GM23338 (cell line): ENCODE measurements around the gene SLC12A5. TPM values are rescaled to one million over a fixed set of nuclear protein-coding genes. Genes with fewer than 3 reads are reported as not detected.

Experiments used
- ATAC-seq: fragments of 200-7000 bp; cut with Tn5 transposase; 3 replicates; pipeline ENCODE4 v1.9.1; 2020
- DNase-seq: peaks from one replicate; pipeline ENCODE4 v3.0.0-alpha.2; 2015; ENCODE audit warnings: low spot score
- H2AFZ ChIP-seq: fragments of 200-600 bp; sonication (generic); 2 replicates; pipeline ENCODE4 v1.8.0; 2016; ENCODE audit warnings: antibody characterized with exemption, mild to moderate bottlenecking, moderate library complexity
- H3F3A ChIP-seq: fragments of 200-600 bp; sonication (generic); replicated peaks from 2 replicates; pipeline ENCODE4 v1.8.0; 2017; ENCODE audit warnings: antibody characterized with exemption, mixed run types, low read depth
- H3K27ac ChIP-seq: fragments of 200-600 bp; sonication (generic); 2 replicates; pipeline ENCODE4 v1.6.1; 2016; ENCODE audit warnings: low read depth
- H3K27me3 ChIP-seq: fragments of 200-600 bp; sonication (generic); 2 replicates; pipeline ENCODE4 v1.8.0; 2016; ENCODE audit warnings: mild to moderate bottlenecking, mixed run types, moderate library complexity; ENCODE audit not compliant: insufficient read depth
- H3K36me3 ChIP-seq: fragments of 200-600 bp; sonication (generic); 2 replicates; pipeline ENCODE4 v1.8.0; 2016; ENCODE audit warnings: mild to moderate bottlenecking; ENCODE audit not compliant: insufficient read depth
- H3K4me1 ChIP-seq: fragments of 200-600 bp; sonication (generic); 2 replicates; pipeline ENCODE4 v1.8.0; 2016; ENCODE audit warnings: mild to moderate bottlenecking, moderate library complexity; ENCODE audit not compliant: insufficient read depth
- H3K4me2 ChIP-seq: fragments of 200-600 bp; sonication (generic); 2 replicates; pipeline ENCODE4 v1.7.1; 2017; ENCODE audit warnings: mixed run types
- H3K4me3 ChIP-seq: fragments of 200-600 bp; sonication (generic); 2 replicates; pipeline ENCODE4 v1.6.1; 2016; ENCODE audit warnings: mixed run types
- H3K79me2 ChIP-seq: fragments of 200-600 bp; sonication (generic); replicated peaks from 2 replicates; pipeline ENCODE4 v1.8.0; 2017; ENCODE audit warnings: mild to moderate bottlenecking; ENCODE audit not compliant: insufficient read depth
- H3K9me2 ChIP-seq: fragments of 200-600 bp; sonication (generic); 2 replicates; pipeline ENCODE4 v1.8.0; 2017; ENCODE audit not compliant: insufficient read depth
- H4K20me1 ChIP-seq: fragments of 200-600 bp; sonication (generic); replicated peaks from 2 replicates; pipeline ENCODE4 v1.8.0; 2017; ENCODE audit warnings: mild to moderate bottlenecking; ENCODE audit not compliant: insufficient read depth
- H3K27ac Mint-ChIP-seq: 2 replicates; pipeline ENCODE4 v1.8.0; 2020; ENCODE audit warnings: inconsistent platforms, mild to moderate bottlenecking, moderate library complexity, mixed read lengths
- H3K27me3 Mint-ChIP-seq: 3 replicates; pipeline ENCODE4 v1.8.0; 2022; ENCODE audit warnings: low read depth, mild to moderate bottlenecking, moderate library complexity, mixed read lengths, inconsistent platforms; ENCODE audit not compliant: insufficient read depth, poor library complexity
- H3K36me3 Mint-ChIP-seq: 3 replicates; pipeline ENCODE4 v1.8.0; 2021; ENCODE audit warnings: low read depth, mild to moderate bottlenecking, inconsistent platforms, moderate library complexity, mixed read lengths
- H3K4me1 Mint-ChIP-seq: 3 replicates; pipeline ENCODE4 v1.8.0; 2020; ENCODE audit warnings: mild to moderate bottlenecking, inconsistent platforms, mixed read lengths
- H3K4me3 Mint-ChIP-seq: 3 replicates; pipeline ENCODE4 v1.8.0; 2021; ENCODE audit warnings: moderate library complexity, mild to moderate bottlenecking, inconsistent platforms, mixed read lengths
- H3K9me3 Mint-ChIP-seq: 3 replicates; pipeline ENCODE4 v1.8.0; 2020; ENCODE audit warnings: moderate library complexity, mild to moderate bottlenecking, inconsistent platforms, mixed read lengths
- CREB1 ChIP-seq: fragments of 250-450 bp; sonication (Bioruptor Pico); IDR thresholded peaks from 2 replicates; pipeline ENCODE4 v1.5.0; 2020; ENCODE audit warnings: low read depth, mild to moderate bottlenecking, moderate library complexity
- CTCF ChIP-seq, 2 experiments: fragments of 200-600 bp in 1 of 2; sonication (generic) in 1 of 2; conservative IDR thresholded peaks; 2 replicates each; pipeline versions ENCODE4 v1.5.1 to v1.6.1; 2016 to 2017; ENCODE audit warnings: antibody characterized with exemption in 2 of 2, low read depth in 2 of 2, mild to moderate bottlenecking in 2 of 2, moderate library complexity in 1 of 2
- EZH2phosphoT487 ChIP-seq: fragments of 200-600 bp; sonication (generic); IDR thresholded peaks from one replicate; pipeline ENCODE4 v1.8.1; 2018; ENCODE audit warnings: antibody characterized with exemption; ENCODE audit not compliant: unreplicated experiment
- JUNB ChIP-seq: IDR thresholded peaks from one replicate; pipeline ENCODE4 v1.6.1; 2016; ENCODE audit warnings: antibody characterized with exemption; ENCODE audit not compliant: unreplicated experiment
- NANOG ChIP-seq: IDR thresholded peaks from 2 replicates; pipeline ENCODE4 v1.6.1; 2016; ENCODE audit warnings: antibody characterized with exemption, borderline replicate concordance
- POLR2AphosphoS5 ChIP-seq: IDR thresholded peaks from 2 replicates; pipeline ENCODE4 v1.6.1; 2016; ENCODE audit warnings: antibody characterized with exemption, low read depth
- REST ChIP-seq: IDR thresholded peaks from one replicate; pipeline ENCODE4 v1.6.1; 2018; ENCODE audit warnings: antibody characterized with exemption; ENCODE audit not compliant: unreplicated experiment
- ZNF114 ChIP-seq: fragments of 250-450 bp; sonication (Bioruptor Pico); IDR thresholded peaks from 2 replicates; pipeline ENCODE4 v1.5.0; 2020; ENCODE audit warnings: mild to moderate bottlenecking, moderate library complexity
- polyA plus RNA-seq: library from polyadenylated mRNA; unstranded; fragments of >200 nt; fragmentation: Nextera tagmentation; extraction: Ambion mirVana; gene quantifications from 2 replicates; pipeline ENCODE4 v1.2.1, GENCODE V29; 2016
- total RNA-seq: library from RNA; depleted of rRNA; stranded (reverse); fragments of >200 nt; shearing (Covaris generic); gene quantifications from 2 replicates; pipeline ENCODE4 v1.2.3, GENCODE V29; 2014

Gene SLC12A5
- total and polyA plus RNA-seq, 2 experiments from 2014 or later: 3.5 to 8.4 TPM

- TF ChIP-seq REST (no peak), ZNF114 (CRISPR knock-in tag) (no peak), EZH2phosphoT487 (no peak), NANOG (no peak), CTCF (conservative IDR thresholded peaks at IDR 0.05; ENCODE audit: low read depth in 2 of 2) (no peak), JUNB (no peak), CREB1 (CRISPR knock-in tag) (no peak), POLR2AphosphoS5 (no peak)
These were observed 7.4 kb downstream of the SLC12A5 start (continued) for GRCh38 chr20:46036370-46036769.

GRCh38 chr20:46037036-46037435 lies 8.0 kb downstream of the SLC12A5 start:
- Mint-ChIP-seq H3K36me3 (no peaks in the 10 kb centered on the region), H3K4me1 (peaks cover 9% of the 10 kb centered on the region), H3K9me3 (no peaks in the 10 kb centered on the region), H3K27me3 (peaks cover 50% of the 10 kb centered on the region), H3K27ac (no peak overlapping the region), H3K4me3 (no peak overlapping the region)
- H3F3A ChIP-seq: peaks cover 4% of the 10 kb centered on the region
- H3K27ac ChIP-seq: no peak overlapping the region
- TF ChIP-seq POLR2AphosphoS5: no peak
- no peak for TF ChIP-seq EZH2phosphoT487
- TF ChIP-seq ZNF114 (CRISPR knock-in tag): no peak
- no peak for TF ChIP-seq CREB1 (CRISPR knock-in tag)
- no peaks in the 10 kb centered on the region for H3K36me3 ChIP-seq
- no peaks in the 10 kb centered on the region for H3K9me2 ChIP-seq
- H3K4me2 ChIP-seq: no peak overlapping the region
- no peak overlapping the region for H3K4me3 ChIP-seq
- peaks cover 58% of the 10 kb centered on the region for H3K27me3 ChIP-seq
- peaks cover 5% of the 10 kb centered on the region; the same call in 1 of the 2 replicates for H4K20me1 ChIP-seq
- ATAC-seq (no peak; the same call in 2 of the 3 replicates), DNase-seq (no peak)
- peaks cover 12% of the 10 kb centered on the region for H3K4me1 ChIP-seq
- H2AFZ ChIP-seq: no peak overlapping the region
- H3K79me2 ChIP-seq: no peaks in the 10 kb centered on the region
